HL-60 (cell line): ENCODE data around the gene TAS2R20.

Source experiments
- DNase-seq, 2 experiments: peaks; one replicate each; pipeline ENCODE4 v3.0.0-alpha.2; 2010 to 2020; ENCODE audit warnings: low read depth in 1 of 2, low spot score in 1 of 2
- H3K27ac ChIP-seq: fragments of 250-450 bp; sonication (Bioruptor Pico); replicated peaks from 2 replicates; pipeline ENCODE4 v1.5.1; 2020; ENCODE audit warnings: mild to moderate bottlenecking, moderate library complexity
- H3K27me3 ChIP-seq: fragments of 250-450 bp; sonication (Bioruptor Pico); 2 replicates; pipeline ENCODE4 v1.5.1; 2021; ENCODE audit warnings: mild to moderate bottlenecking, moderate library complexity; ENCODE audit not compliant: insufficient read depth, poor library complexity, severe bottlenecking
- H3K4me3 ChIP-seq: replicated peaks from 2 replicates; pipeline ENCODE4 v1.5.1; 2011; ENCODE audit warnings: mild to moderate bottlenecking, control low read depth, low read length; ENCODE audit not compliant: insufficient read depth
- GABPA ChIP-seq: IDR thresholded peaks from 2 replicates; pipeline ENCODE4 v1.6.1; 2012; ENCODE audit warnings: low read depth
- POLR2AphosphoS5 ChIP-seq: IDR thresholded peaks from 2 replicates; pipeline ENCODE4 v1.6.1; 2012; ENCODE audit warnings: low read depth
- SPI1 ChIP-seq: IDR thresholded peaks from 2 replicates; pipeline ENCODE4 v1.6.1; 2012; ENCODE audit warnings: low read depth, mild to moderate bottlenecking, borderline replicate concordance
- TF ChIP-seq, protein P1 (sequence below): IDR thresholded peaks from one replicate; pipeline ENCODE4 v1.5.1; 2011; ENCODE audit warnings: low read length, control low read depth, inconsistent platforms; ENCODE audit not compliant: insufficient read depth
- TF ChIP-seq, protein P2 (sequence below): IDR thresholded peaks from 2 replicates; pipeline ENCODE4 v1.6.1; 2012; ENCODE audit warnings: low read depth; ENCODE audit not compliant: insufficient replicate concordance

The TAS2R20 gene

DNA sequence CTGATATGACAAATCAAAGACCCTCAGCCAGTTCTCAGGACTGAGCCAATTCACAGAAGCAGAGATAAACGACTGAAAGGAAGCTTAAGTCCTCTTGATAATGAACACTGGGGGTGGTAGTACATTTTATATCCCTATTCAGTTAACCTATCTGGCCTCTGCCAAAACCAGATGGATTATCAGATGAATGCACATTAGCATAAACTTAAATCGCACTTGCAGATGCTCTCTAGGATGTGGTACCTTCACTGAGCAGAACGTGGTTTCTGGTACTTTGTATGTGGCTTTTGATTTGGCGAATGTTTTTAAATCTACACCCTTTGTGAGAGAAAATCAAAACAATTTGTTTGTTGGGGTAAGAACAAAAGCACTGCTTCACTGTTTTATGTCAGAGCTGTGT lies 37.9 kb downstream of the TAS2R20 start:
- H3K4me3 ChIP-seq: no peak overlapping the region
- no peak overlapping the region for H3K27ac ChIP-seq
- TF ChIP-seq SPI1 (no peak), POLR2AphosphoS5 (no peak), GABPA (no peak)
- TF ChIP-seq, protein P1, sequence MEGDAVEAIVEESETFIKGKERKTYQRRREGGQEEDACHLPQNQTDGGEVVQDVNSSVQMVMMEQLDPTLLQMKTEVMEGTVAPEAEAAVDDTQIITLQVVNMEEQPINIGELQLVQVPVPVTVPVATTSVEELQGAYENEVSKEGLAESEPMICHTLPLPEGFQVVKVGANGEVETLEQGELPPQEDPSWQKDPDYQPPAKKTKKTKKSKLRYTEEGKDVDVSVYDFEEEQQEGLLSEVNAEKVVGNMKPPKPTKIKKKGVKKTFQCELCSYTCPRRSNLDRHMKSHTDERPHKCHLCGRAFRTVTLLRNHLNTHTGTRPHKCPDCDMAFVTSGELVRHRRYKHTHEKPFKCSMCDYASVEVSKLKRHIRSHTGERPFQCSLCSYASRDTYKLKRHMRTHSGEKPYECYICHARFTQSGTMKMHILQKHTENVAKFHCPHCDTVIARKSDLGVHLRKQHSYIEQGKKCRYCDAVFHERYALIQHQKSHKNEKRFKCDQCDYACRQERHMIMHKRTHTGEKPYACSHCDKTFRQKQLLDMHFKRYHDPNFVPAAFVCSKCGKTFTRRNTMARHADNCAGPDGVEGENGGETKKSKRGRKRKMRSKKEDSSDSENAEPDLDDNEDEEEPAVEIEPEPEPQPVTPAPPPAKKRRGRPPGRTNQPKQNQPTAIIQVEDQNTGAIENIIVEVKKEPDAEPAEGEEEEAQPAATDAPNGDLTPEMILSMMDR: no peak
- TF ChIP-seq, protein P2, sequence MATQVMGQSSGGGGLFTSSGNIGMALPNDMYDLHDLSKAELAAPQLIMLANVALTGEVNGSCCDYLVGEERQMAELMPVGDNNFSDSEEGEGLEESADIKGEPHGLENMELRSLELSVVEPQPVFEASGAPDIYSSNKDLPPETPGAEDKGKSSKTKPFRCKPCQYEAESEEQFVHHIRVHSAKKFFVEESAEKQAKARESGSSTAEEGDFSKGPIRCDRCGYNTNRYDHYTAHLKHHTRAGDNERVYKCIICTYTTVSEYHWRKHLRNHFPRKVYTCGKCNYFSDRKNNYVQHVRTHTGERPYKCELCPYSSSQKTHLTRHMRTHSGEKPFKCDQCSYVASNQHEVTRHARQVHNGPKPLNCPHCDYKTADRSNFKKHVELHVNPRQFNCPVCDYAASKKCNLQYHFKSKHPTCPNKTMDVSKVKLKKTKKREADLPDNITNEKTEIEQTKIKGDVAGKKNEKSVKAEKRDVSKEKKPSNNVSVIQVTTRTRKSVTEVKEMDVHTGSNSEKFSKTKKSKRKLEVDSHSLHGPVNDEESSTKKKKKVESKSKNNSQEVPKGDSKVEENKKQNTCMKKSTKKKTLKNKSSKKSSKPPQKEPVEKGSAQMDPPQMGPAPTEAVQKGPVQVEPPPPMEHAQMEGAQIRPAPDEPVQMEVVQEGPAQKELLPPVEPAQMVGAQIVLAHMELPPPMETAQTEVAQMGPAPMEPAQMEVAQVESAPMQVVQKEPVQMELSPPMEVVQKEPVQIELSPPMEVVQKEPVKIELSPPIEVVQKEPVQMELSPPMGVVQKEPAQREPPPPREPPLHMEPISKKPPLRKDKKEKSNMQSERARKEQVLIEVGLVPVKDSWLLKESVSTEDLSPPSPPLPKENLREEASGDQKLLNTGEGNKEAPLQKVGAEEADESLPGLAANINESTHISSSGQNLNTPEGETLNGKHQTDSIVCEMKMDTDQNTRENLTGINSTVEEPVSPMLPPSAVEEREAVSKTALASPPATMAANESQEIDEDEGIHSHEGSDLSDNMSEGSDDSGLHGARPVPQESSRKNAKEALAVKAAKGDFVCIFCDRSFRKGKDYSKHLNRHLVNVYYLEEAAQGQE: no peak
- H3K27me3 ChIP-seq: no peaks in the 10 kb centered on the region
- no peak for DNase-seq

DNA sequence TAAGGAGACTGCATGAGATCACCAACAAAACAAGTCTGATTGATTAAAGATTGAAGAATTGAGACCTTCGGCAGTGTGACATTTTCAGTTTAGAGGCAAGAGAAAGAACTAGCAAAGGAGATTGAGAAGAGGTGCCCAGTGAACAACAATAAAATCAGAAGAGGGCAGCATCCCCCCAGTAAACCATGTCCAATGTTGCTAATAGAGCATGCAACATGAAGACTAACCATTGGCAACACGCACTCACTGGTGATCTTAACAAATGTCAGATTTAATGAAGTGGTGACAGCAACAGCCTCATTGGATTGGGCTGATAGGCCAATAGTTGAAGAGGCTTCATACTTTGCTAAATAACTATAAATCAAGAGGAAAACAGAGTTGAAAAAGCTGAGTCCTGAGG lies 38.3 kb downstream of the TAS2R20 start:
- no peak for DNase-seq
- TF ChIP-seq, protein P1: no peak
- TF ChIP-seq SPI1: no peak
- TF ChIP-seq, protein P2: no peak
- no peak for TF ChIP-seq POLR2AphosphoS5
- no peak for TF ChIP-seq GABPA
- no peak overlapping the region for H3K4me3 ChIP-seq
- H3K27me3 ChIP-seq: no peaks in the 10 kb centered on the region
- H3K27ac ChIP-seq: no peak overlapping the region

DNA sequence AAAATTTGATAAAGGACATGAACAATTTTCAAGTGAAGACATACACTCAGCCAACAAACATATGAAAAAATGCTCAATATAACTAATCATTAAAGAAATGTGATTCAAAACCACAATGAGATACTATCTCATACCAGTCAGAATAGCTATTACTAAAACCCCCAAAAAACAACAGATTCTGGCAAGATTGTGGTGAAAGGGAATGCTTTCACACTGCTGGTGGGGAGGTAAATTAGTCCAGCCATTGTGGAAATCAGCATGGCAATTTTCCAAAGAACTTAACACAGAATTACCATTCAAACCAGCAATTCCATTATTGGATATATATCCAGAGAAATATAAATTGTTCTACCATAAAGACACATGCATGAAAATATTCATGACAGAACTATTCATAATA lies 40.4 kb downstream of the TAS2R20 start:
- Histone ChIP-seq H3K27me3 (no peaks in the 10 kb centered on the region), H3K4me3 (no peak overlapping the region), H3K27ac (no peak overlapping the region)
- no peak for TF ChIP-seq SPI1
- TF ChIP-seq, protein P1: no peak
- TF ChIP-seq POLR2AphosphoS5: no peak
- TF ChIP-seq GABPA: no peak
- TF ChIP-seq, protein P2: no peak
- DNase-seq: no peak
